Kidney (tissue), 14 donors: ENCODE results near the gene ERGIC3. TPM values are rescaled to one million over a fixed set of nuclear protein-coding genes. Genes with fewer than 3 reads are reported as not detected.
A peak's percentile ranks its signal among the peaks of the same experiment; 100 is the strongest.

ENCODE experiments used
- DNase-seq, 5 donors: peaks; one replicate each; pipeline ENCODE4 v3.0.0-alpha.2; 2013 to 2020
- FAIRE-seq: peaks from 2 replicates; lab custom pipeline; 2012; peaks lifted over from hg19 to GRCh38; lab: Jason Lieb, UNC
- H3K27ac ChIP-seq, 2 donors: one replicate each; pipeline ENCODE4 v1.7.0; 2013; ENCODE audit warnings: low read depth in 2 of 2, low read length in 2 of 2, inconsistent platforms in 1 of 2
- H3K27me3 ChIP-seq: one replicate; pipeline ENCODE4 v1.7.1; 2013; ENCODE audit warnings: low read length, inconsistent platforms; ENCODE audit not compliant: control insufficient read depth, insufficient read depth
- H3K36me3 ChIP-seq, 3 donors: one replicate each; pipeline versions ENCODE4 v1.7.0 to v1.7.1; 2013; ENCODE audit warnings: low read length in 3 of 3, control low read depth in 1 of 3, inconsistent platforms in 1 of 3; ENCODE audit not compliant: insufficient read depth in 3 of 3, control insufficient read depth in 2 of 3
- H3K4me1 ChIP-seq, 3 donors: one replicate each; pipeline versions ENCODE4 v1.7.0 to v1.7.1; 2013; ENCODE audit warnings: low read length in 3 of 3, inconsistent platforms in 1 of 3, low read depth in 1 of 3; ENCODE audit not compliant: control insufficient read depth in 2 of 3, insufficient read depth in 2 of 3
- H3K4me3 ChIP-seq, 3 donors: one replicate each; pipeline versions ENCODE4 v1.7.0 to v1.8.1; 2013; ENCODE audit warnings: low read length in 3 of 3, control low read depth in 1 of 3, inconsistent platforms in 1 of 3
- H3K9ac ChIP-seq, 3 donors: one replicate each; pipeline versions ENCODE4 v1.7.0 to v1.7.1; 2013; ENCODE audit warnings: low read length in 3 of 3, control low read depth in 1 of 3, inconsistent platforms in 1 of 3
- H3K9me3 ChIP-seq, 3 donors: one replicate each; pipeline versions ENCODE4 v1.7.0 to v1.7.1; 2013; ENCODE audit warnings: low read length in 3 of 3, control low read depth in 1 of 3, inconsistent platforms in 1 of 3; ENCODE audit not compliant: control insufficient read depth in 2 of 3, insufficient read depth in 1 of 3
- intact Hi-C: fragments of 100-400 bp; cut with DNase I; formaldehyde crosslinking; loops from one replicate; pipeline ENCODE4 v1.11.1; 2022
- polyA plus RNA-seq: library from polyadenylated mRNA; stranded (reverse); fragments of 350-450 nt; fragmentation: Illumina TruSeq; extraction: RNeasy Lipid Tissue Mini Kit (QIAGEN cat#74804); gene quantifications from one replicate; pipeline ENCODE4 v1.2.3, GENCODE V29; 2014; ENCODE audit warnings: low read depth, low replicate concordance; ENCODE audit not compliant: insufficient read depth
- total RNA-seq: library from RNA; stranded (reverse); fragmentation: NEBNext Ultra II Directional; extraction: Animal tissue kit (Norgen Biotek cat#: 25700); gene quantifications from one replicate; pipeline ENCODE4 v1.2.1, GENCODE V29; 2021
- TF ChIP-seq, protein P1 (sequence below): IDR thresholded peaks from 3 replicates; pipeline ENCODE4 v1.5.1; 2012; ENCODE audit warnings: mild to moderate bottlenecking, moderate library complexity, borderline replicate concordance; ENCODE audit not compliant: insufficient read depth; ENCODE audit errors: extremely low read depth
- donor health status: control.
- donor health status: control.
- donor health status: control.
- donor health status: control.
- donor health status: control.
- donor health status: DM: yes; HTN: yes; CAD: no.
- donor health status: Normal renal cell carcinoma (clear cell type).

ERGIC3 gene
- total and polyA plus RNA-seq, 2 donors from 2014 or later: 230 to 371 TPM

GRCh38 chr20:35508493-35509218 is 33.2 kb upstream of the ERGIC3 start:
- Histone ChIP-seq H3K4me1 (no peaks in the 10 kb centered on the region), H3K9me3 (no peaks in the 10 kb centered on the region), H3K27ac (no peak overlapping the region), H3K27me3 (no peaks in the 10 kb centered on the region), H3K9ac (no peak overlapping the region), H3K36me3 (peaks cover 0 to 8% (median 5%) of the 10 kb centered on the region in 3 donors), H3K4me3 (no peak overlapping the region)
- DNase-seq: no peak
- TF ChIP-seq, protein P1, sequence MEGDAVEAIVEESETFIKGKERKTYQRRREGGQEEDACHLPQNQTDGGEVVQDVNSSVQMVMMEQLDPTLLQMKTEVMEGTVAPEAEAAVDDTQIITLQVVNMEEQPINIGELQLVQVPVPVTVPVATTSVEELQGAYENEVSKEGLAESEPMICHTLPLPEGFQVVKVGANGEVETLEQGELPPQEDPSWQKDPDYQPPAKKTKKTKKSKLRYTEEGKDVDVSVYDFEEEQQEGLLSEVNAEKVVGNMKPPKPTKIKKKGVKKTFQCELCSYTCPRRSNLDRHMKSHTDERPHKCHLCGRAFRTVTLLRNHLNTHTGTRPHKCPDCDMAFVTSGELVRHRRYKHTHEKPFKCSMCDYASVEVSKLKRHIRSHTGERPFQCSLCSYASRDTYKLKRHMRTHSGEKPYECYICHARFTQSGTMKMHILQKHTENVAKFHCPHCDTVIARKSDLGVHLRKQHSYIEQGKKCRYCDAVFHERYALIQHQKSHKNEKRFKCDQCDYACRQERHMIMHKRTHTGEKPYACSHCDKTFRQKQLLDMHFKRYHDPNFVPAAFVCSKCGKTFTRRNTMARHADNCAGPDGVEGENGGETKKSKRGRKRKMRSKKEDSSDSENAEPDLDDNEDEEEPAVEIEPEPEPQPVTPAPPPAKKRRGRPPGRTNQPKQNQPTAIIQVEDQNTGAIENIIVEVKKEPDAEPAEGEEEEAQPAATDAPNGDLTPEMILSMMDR: no peak
- no peak for FAIRE-seq
- intact Hi-C loops: no loop called here

DNA sequence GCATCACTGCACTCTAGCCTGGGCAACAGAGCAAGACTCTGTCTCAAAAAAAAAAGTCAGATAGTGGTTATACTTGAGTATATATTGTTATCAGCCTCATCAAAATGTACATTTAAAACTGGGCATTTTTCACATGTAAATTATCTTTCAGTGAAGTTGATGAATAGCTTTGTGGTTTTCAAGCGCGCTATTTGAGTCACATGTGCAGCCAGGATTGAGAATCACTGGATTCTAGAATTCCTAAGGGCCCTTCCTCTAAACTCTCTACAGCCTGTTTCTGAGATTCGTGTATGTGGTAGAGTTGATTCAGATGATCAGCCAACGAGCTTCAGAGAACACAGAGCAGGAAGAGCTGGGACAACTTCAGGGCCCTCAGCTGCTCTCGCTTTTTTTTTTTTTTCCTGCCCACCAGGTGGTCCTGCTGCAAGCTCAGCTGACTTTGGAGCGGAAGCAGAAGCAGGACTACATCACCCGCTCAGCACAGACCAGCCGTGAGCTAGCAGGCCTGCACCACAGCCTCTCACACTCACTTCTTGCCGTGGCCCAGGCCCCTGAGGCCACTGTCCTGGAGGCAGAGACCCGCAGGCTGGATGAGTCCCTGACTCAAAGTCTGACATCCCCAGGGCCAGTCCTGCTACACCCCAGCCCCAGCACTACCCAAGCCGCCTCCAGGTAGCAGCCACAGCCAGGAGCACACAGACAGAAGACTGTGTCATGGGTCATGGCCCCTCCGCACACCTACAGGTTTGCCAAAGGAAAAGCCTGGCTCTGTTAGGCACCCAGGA is 30.7 kb upstream of the ERGIC3 start:
- Histone ChIP-seq H3K36me3 (peaks cover 0 to 5% (median 3%) of the 10 kb centered on the region in 3 donors), H3K4me1 (no peaks in the 10 kb centered on the region), H3K27ac (no peak overlapping the region), H3K4me3 (no peak overlapping the region), H3K27me3 (no peaks in the 10 kb centered on the region), H3K9ac (no peak overlapping the region), H3K9me3 (no peaks in the 10 kb centered on the region)
- intact Hi-C loops: no loop called here
- FAIRE-seq: no peak
- no peak for DNase-seq
- TF ChIP-seq, protein P1: no peak

- Histone ChIP-seq H3K4me1 (no peaks in the 10 kb centered on the region), H3K9ac (no peak overlapping the region), H3K9me3 (no peaks in the 10 kb centered on the region), H3K27ac (no peak overlapping the region), H3K36me3 (peaks cover 0 to 5% (median 3%) of the 10 kb centered on the region in 3 donors), H3K4me3 (no peak overlapping the region), H3K27me3 (no peaks in the 10 kb centered on the region)
- TF ChIP-seq, protein P1: peak; percentile 75
- DNase-seq (peak in 4 of 5 donors; percentile 30 to 62 (median 43)), FAIRE-seq (no peak)
- intact Hi-C loops: no loop called here
Measured at GRCh38 chr20:35511814-35512420, 30.0 kb upstream of the ERGIC3 start.
